ENCODE measurements around the gene PGLYRP1.

Gene PGLYRP1, protein sequence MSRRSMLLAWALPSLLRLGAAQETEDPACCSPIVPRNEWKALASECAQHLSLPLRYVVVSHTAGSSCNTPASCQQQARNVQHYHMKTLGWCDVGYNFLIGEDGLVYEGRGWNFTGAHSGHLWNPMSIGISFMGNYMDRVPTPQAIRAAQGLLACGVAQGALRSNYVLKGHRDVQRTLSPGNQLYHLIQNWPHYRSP

DNA sequence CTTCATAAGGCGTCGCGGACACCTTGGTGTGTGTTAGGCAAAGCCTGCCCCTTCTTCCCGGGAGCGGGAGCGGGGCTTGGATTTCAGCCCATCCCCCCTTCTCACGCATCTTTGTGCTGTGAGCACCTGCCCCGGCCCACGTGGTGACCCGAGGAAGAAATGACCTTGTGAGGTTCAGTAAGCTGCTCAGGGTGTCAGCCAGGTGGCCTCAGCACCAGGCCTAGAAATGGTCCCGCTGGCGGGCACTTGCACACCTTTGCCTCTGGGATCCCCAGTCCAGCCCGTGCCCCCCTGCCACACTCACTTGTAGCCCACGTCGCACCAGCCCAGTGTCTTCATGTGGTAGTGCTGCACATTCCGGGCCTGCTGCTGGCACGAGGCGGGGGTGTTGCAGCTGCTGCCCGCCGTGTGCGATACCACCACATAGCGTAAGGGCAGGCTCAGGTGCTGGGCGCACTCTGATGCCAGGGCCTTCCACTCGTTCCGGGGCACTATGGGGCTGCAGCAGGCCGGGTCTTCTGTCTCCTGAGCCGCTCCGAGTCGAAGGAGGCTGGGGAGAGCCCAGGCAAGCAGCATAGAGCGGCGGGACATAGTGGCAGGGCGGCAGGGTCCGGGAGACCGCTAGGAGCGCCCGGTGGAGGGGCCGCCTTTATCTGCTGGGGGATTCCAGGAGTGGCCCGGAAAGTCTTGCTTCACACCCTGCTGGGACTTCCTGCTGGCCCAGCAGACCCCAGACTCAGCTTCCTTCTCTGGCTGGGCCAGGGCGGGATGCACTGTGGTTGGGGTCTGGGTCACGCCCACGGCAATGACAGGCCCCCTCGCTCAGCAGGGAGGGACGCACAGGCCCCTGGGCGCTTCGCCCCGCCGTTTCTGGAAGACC, at the start of gene PGLYRP1:
TSS of gene PGLYRP1 (minus strand) at position 623 of the 880 bp plus-strand sequence. CDS start at position 591, 32 bp downstream.
- Histone ChIP-seq H3K27ac (ENCODE audit: low read depth in 2 of 2, low read length in 2 of 2) (no peak within 1 kb of the TSS), H3K4me1 (ENCODE audit: control insufficient read depth in 2 of 2, insufficient read depth in 2 of 2, low read length in 2 of 2) (peaks cover 0 to 2% of the 10 kb centered on the region in 2 donors), H3K9ac (ENCODE audit: low read depth in 1 of 2, low read length in 2 of 2) (no peak within 1 kb of the TSS), H3K36me3 (ENCODE audit: control insufficient read depth in 2 of 2, insufficient read depth in 2 of 2, low read length in 2 of 2) (no peaks in the 10 kb centered on the region), H3K4me3 (ENCODE audit: low read length in 2 of 2) (no peak within 1 kb of the TSS), H3K27me3 (ENCODE audit: control insufficient read depth in 2 of 2, insufficient read depth in 2 of 2, low read length in 2 of 2) (peaks cover 4 to 15% of the 10 kb centered on the region in 2 donors), H3K9me3 (ENCODE audit: control insufficient read depth in 2 of 2, low read length in 2 of 2) (no peaks in the 10 kb centered on the region)

DNA sequence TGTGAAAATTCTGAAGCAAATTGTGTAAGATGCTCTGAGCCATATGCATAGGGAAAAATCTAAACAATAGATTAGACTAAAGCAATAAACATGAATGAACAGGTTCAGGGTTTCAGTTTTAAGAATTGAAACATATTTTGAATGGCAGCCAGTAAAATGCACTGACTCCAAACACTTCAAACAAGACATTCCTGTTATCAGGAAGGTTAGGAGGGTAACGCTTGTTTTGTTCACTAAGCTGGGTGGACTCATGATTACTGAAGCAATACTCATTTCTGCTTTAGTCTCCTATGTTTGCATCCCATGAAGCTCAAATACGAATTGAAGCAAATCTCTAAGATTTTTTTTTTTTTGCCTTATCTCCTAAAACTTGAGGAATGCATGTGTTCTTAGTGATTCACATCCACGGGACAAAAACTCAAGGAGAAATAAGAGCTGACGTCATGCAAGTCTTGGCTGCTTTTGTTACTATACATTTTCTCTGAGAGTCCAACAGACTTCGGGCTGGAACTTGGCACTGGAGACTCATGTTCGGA, 47.0 kb upstream of the PGLYRP1 start:
- Histone ChIP-seq H3K4me3 (ENCODE audit: low read length in 2 of 2) (no peak overlapping the region), H3K36me3 (ENCODE audit: control insufficient read depth in 2 of 2, insufficient read depth in 2 of 2, low read length in 2 of 2) (no peaks in the 10 kb centered on the region), H3K27me3 (ENCODE audit: control insufficient read depth in 2 of 2, insufficient read depth in 2 of 2, low read length in 2 of 2) (peaks cover 4 to 5% of the 10 kb centered on the region in 2 donors), H3K9me3 (ENCODE audit: control insufficient read depth in 2 of 2, low read length in 2 of 2) (no peaks in the 10 kb centered on the region), H3K27ac (ENCODE audit: low read depth in 2 of 2, low read length in 2 of 2) (no peak overlapping the region), H3K4me1 (ENCODE audit: control insufficient read depth in 2 of 2, insufficient read depth in 2 of 2, low read length in 2 of 2) (peaks cover 0 to 3% of the 10 kb centered on the region in 2 donors), H3K9ac (ENCODE audit: low read depth in 1 of 2, low read length in 2 of 2) (no peak overlapping the region)

DNA sequence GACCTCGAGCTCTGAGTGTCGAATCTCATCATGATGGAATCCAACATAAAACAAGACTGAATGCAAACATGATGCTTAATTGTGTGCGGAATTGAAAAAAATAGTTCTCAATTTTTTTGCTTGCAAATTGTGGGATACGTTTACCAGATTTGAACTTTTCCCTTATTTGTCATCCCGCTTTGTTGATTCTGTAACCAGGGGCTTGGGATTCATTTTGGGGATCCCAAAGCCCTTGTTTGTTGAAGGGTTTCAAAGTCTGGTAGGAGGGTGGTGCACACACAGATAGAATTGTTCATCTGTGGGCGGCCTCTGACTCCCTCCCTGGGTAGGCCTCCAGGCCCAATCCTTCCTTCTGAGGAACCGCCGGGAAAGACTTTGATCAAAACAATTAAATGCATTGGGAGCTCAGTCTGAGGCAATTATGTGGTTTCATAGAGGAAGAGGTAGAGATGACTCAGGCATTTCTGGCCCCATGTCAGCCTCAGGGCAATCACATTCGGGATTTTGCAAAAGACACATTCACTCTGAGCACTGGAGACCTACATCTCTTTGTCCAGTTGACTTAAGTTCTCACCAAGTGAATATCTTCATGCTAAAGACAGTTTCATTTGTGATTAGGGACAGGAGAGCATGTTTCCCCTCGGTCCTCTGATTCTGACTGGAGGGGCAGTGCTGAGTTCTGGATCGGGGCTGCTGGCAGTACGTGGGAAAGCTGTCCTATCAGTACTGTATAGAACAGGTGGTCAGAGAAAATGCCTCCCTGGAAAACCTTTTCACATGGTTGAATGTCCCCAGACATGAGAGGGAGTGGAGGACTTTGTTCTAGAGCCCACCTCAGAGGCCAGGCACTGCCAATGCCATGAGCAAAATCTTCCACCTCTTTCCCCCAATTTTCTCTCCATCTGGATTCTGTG, 45.7 kb upstream of the PGLYRP1 start:
- Histone ChIP-seq H3K4me1 (ENCODE audit: control insufficient read depth in 2 of 2, insufficient read depth in 2 of 2, low read length in 2 of 2) (peaks cover 0 to 3% of the 10 kb centered on the region in 2 donors), H3K36me3 (ENCODE audit: control insufficient read depth in 2 of 2, insufficient read depth in 2 of 2, low read length in 2 of 2) (no peaks in the 10 kb centered on the region), H3K4me3 (ENCODE audit: low read length in 2 of 2) (no peak overlapping the region), H3K27ac (ENCODE audit: low read depth in 2 of 2, low read length in 2 of 2) (no peak overlapping the region), H3K27me3 (ENCODE audit: control insufficient read depth in 2 of 2, insufficient read depth in 2 of 2, low read length in 2 of 2) (peaks cover 0 to 2% of the 10 kb centered on the region in 2 donors), H3K9ac (ENCODE audit: low read depth in 1 of 2, low read length in 2 of 2) (no peak overlapping the region), H3K9me3 (ENCODE audit: control insufficient read depth in 2 of 2, low read length in 2 of 2) (no peaks in the 10 kb centered on the region)

DNA sequence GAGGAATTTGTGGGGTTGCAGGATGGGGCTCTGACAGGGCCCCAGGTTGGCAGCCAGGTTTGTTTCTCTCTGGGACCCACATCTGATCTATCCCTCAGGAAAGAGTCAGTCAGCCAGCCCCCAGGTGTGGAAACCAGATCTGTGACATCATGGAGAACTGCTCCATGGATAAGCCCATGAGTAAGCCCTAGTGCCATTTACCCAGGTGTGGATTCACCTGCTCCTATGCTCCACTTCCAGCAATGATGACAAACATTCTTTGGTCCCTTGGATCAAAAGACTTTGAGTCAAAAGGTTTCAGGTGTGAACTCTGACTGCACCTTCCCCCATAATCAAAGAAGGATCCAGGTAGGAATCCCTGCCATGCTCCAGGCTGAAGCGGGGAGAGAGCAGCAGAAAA, 44.8 kb upstream of the PGLYRP1 start:
- H3K36me3 ChIP-seq (ENCODE audit: control insufficient read depth in 2 of 2, insufficient read depth in 2 of 2, low read length in 2 of 2), result no peaks in the 10 kb centered on the region
- H3K27ac ChIP-seq (ENCODE audit: low read depth in 2 of 2, low read length in 2 of 2), result no peak overlapping the region
- H3K4me3 ChIP-seq (ENCODE audit: low read length in 2 of 2), result no peak overlapping the region
- no peaks in the 10 kb centered on the region for H3K27me3 ChIP-seq (ENCODE audit: control insufficient read depth in 2 of 2, insufficient read depth in 2 of 2, low read length in 2 of 2)
- peaks cover 0 to 3% of the 10 kb centered on the region in 2 donors for H3K4me1 ChIP-seq (ENCODE audit: control insufficient read depth in 2 of 2, insufficient read depth in 2 of 2, low read length in 2 of 2)
- no peaks in the 10 kb centered on the region for H3K9me3 ChIP-seq (ENCODE audit: control insufficient read depth in 2 of 2, low read length in 2 of 2)
- H3K9ac ChIP-seq (ENCODE audit: low read depth in 1 of 2, low read length in 2 of 2), result no peak overlapping the region

DNA sequence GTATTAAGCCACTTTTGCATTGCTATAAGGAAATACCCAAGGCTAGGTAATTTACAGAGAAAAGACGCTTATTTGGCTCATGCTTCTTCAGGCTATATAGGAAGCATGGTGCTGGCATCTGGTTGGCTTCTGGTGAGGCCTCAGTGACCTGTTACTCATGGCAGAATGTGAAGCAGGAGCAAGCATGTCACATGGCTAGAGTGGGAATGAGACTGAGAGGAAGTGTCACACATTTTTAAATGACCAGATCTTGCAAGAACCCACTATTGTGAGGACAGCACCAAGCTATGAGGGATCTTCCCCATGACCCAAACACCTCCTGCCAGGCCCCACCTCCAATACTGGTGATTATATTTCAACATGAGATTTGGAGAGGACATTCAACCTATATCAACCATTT, 43.6 kb upstream of the PGLYRP1 start:
- no peaks in the 10 kb centered on the region for H3K27me3 ChIP-seq (ENCODE audit: control insufficient read depth in 2 of 2, insufficient read depth in 2 of 2, low read length in 2 of 2)

DNA sequence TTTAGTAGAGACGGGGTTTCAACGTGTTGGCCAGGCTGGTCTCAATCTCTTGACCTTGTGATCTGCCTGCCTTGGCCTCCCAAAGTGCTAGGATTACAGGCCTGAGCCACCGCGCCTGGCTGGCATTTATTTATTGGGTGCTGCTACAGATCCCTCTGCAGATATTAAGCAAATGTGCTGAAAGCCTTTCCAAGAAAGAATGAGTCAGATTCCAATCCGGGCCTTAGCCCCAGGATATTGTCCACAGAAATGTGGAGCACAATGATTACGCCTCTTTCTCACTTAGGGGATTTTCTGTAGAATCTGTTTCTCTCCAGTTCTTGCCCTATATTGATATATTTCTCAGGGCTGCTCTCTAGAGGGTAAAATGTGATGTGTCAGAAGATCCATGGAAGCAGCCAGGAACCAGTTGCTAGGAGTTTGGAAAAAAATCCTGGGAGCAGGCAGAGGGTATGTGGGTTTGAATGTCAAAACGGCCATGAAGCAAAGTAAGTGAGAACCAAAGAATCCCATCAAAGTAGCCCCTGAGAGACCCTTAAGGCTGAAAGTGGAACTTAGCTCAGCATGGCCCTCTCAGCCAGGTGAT, 42.7 kb upstream of the PGLYRP1 start:
- H3K27me3 ChIP-seq (ENCODE audit: control insufficient read depth in 2 of 2, insufficient read depth in 2 of 2, low read length in 2 of 2), result no peaks in the 10 kb centered on the region
- no peak overlapping the region for H3K27ac ChIP-seq (ENCODE audit: low read depth in 2 of 2, low read length in 2 of 2)

More for the DNA sequence above, 43.6 kb upstream of the PGLYRP1 start:
- no peak overlapping the region for H3K27ac ChIP-seq (ENCODE audit: low read depth in 2 of 2, low read length in 2 of 2)
- no peaks in the 10 kb centered on the region for H3K9me3 ChIP-seq (ENCODE audit: control insufficient read depth in 2 of 2, low read length in 2 of 2)
- H3K4me3 ChIP-seq (ENCODE audit: low read length in 2 of 2), result no peak overlapping the region
- H3K9ac ChIP-seq (ENCODE audit: low read depth in 1 of 2, low read length in 2 of 2), result no peak overlapping the region
- H3K36me3 ChIP-seq (ENCODE audit: control insufficient read depth in 2 of 2, insufficient read depth in 2 of 2, low read length in 2 of 2), result no peaks in the 10 kb centered on the region
- peaks cover 0 to 3% of the 10 kb centered on the region in 2 donors for H3K4me1 ChIP-seq (ENCODE audit: control insufficient read depth in 2 of 2, insufficient read depth in 2 of 2, low read length in 2 of 2)

DNA sequence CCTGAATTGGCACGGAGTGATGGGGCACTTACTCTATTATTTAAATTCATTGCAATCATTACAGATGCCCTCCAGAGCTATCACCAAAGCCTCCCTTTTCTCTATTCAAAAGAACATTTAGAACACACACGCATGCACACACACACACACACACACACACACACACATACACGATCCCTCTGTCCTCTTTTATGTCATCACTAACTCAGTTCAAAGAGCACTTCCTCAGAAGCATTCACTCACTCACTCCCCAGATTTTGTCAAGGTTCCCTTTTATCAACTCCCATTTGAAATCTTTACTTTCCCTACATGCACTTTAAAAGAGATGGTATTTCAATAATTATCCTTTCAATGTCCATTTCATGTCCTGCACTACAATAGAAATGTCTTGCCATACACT, 40.3 kb upstream of the PGLYRP1 start:
- no peaks in the 10 kb centered on the region for H3K27me3 ChIP-seq (ENCODE audit: control insufficient read depth in 2 of 2, insufficient read depth in 2 of 2, low read length in 2 of 2)

More for the DNA sequence above, 42.7 kb upstream of the PGLYRP1 start:
- Histone ChIP-seq H3K4me1 (ENCODE audit: control insufficient read depth in 2 of 2, insufficient read depth in 2 of 2, low read length in 2 of 2) (peaks cover 0 to 3% of the 10 kb centered on the region in 2 donors), H3K36me3 (ENCODE audit: control insufficient read depth in 2 of 2, insufficient read depth in 2 of 2, low read length in 2 of 2) (no peaks in the 10 kb centered on the region), H3K9me3 (ENCODE audit: control insufficient read depth in 2 of 2, low read length in 2 of 2) (no peaks in the 10 kb centered on the region), H3K9ac (ENCODE audit: low read depth in 1 of 2, low read length in 2 of 2) (no peak overlapping the region), H3K4me3 (ENCODE audit: low read length in 2 of 2) (no peak overlapping the region)

DNA sequence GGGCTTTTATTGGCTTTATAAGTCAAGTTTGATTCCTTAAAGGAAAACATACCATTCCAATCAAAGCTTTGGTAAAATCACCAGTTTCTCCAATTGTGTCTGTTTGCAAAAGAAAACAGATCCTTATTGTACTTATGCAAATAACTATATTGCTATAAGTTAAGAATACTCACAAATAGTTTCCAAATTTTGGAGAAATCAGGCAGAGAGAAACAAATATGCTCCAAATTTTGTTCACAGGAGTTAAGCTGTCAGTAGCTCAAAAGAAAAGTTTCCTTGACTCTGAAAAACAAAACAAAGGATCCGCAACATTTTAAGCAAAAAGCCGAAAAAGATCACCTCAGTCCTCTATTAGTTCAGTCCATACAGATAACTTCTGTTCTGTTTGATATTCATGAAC, 37.2 kb upstream of the PGLYRP1 start:
- H3K4me3 ChIP-seq (ENCODE audit: low read length in 2 of 2), result no peak overlapping the region
- H3K36me3 ChIP-seq (ENCODE audit: control insufficient read depth in 2 of 2, insufficient read depth in 2 of 2, low read length in 2 of 2), result no peaks in the 10 kb centered on the region
- H3K9ac ChIP-seq (ENCODE audit: low read depth in 1 of 2, low read length in 2 of 2), result no peak overlapping the region
- no peak overlapping the region for H3K27ac ChIP-seq (ENCODE audit: low read depth in 2 of 2, low read length in 2 of 2)
- no peaks in the 10 kb centered on the region for H3K9me3 ChIP-seq (ENCODE audit: control insufficient read depth in 2 of 2, low read length in 2 of 2)
- H3K4me1 ChIP-seq (ENCODE audit: control insufficient read depth in 2 of 2, insufficient read depth in 2 of 2, low read length in 2 of 2), result no peaks in the 10 kb centered on the region
- H3K27me3 ChIP-seq (ENCODE audit: control insufficient read depth in 2 of 2, insufficient read depth in 2 of 2, low read length in 2 of 2), result peaks cover 4% of the 10 kb centered on the region in 2 donors

More for the DNA sequence above, 40.3 kb upstream of the PGLYRP1 start:
- Histone ChIP-seq H3K27ac (ENCODE audit: low read depth in 2 of 2, low read length in 2 of 2) (no peak overlapping the region), H3K9me3 (ENCODE audit: control insufficient read depth in 2 of 2, low read length in 2 of 2) (no peaks in the 10 kb centered on the region), H3K9ac (ENCODE audit: low read depth in 1 of 2, low read length in 2 of 2) (no peak overlapping the region), H3K4me3 (ENCODE audit: low read length in 2 of 2) (no peak overlapping the region), H3K36me3 (ENCODE audit: control insufficient read depth in 2 of 2, insufficient read depth in 2 of 2, low read length in 2 of 2) (no peaks in the 10 kb centered on the region), H3K4me1 (ENCODE audit: control insufficient read depth in 2 of 2, insufficient read depth in 2 of 2, low read length in 2 of 2) (peaks cover 0 to 1% of the 10 kb centered on the region in 2 donors)

DNA sequence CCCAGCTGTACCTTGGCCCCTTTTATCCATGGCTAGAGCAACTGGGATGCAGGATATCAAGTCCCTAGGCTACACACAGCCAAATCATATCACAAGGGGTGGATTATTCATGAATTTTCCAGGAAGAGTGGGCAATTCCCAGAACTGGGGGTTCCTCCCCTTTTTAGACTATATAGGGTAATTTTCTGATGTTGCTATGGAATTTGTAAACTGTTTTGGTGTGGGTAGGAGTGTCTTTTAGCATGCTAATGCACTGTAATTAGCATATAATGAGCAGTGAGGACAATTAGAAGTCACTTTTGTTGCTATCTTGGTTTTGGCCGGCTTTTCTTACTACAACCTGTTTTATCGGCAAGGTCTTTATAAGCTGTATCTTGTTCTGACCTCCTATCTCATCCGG, 35.9 kb upstream of the PGLYRP1 start:
- Histone ChIP-seq H3K4me3 (ENCODE audit: low read length in 2 of 2) (no peak overlapping the region), H3K27me3 (ENCODE audit: control insufficient read depth in 2 of 2, insufficient read depth in 2 of 2, low read length in 2 of 2) (peaks cover 4% of the 10 kb centered on the region in 2 donors), H3K9ac (ENCODE audit: low read depth in 1 of 2, low read length in 2 of 2) (no peak overlapping the region), H3K9me3 (ENCODE audit: control insufficient read depth in 2 of 2, low read length in 2 of 2) (no peaks in the 10 kb centered on the region), H3K27ac (ENCODE audit: low read depth in 2 of 2, low read length in 2 of 2) (no peak overlapping the region), H3K4me1 (ENCODE audit: control insufficient read depth in 2 of 2, insufficient read depth in 2 of 2, low read length in 2 of 2) (no peaks in the 10 kb centered on the region), H3K36me3 (ENCODE audit: control insufficient read depth in 2 of 2, insufficient read depth in 2 of 2, low read length in 2 of 2) (no peaks in the 10 kb centered on the region)
